AG04449 (cell line): ENCODE data around the gene ACYP2.

Source experiments
- CTCF ChIA-PET: fragments of 350-600 bp; formaldehyde crosslinking; extraction: SDS; loops from one replicate; lab custom pipeline; 2021; ENCODE audit warnings: antibody characterized with exemption; lab: Yijun Ruan, JAX
- POLR2A ChIA-PET: fragments of 400-600, 350-600 bp; formaldehyde crosslinking; extraction: SDS; loops from one replicate; lab custom pipeline; 2020; ENCODE audit warnings: antibody characterized with exemption, inconsistent platforms; lab: Yijun Ruan, JAX
- DNase-seq: peaks from one replicate; pipeline ENCODE4 v3.0.0-alpha.2; 2010; ENCODE audit warnings: low read depth, low spot score
- H3K4me3 ChIP-seq: 2 replicates; pipeline ENCODE4 v1.5.1; 2011; ENCODE audit warnings: low read depth, mild to moderate bottlenecking, control low read depth, low read length
- CTCF ChIP-seq: IDR thresholded peaks from one replicate; pipeline ENCODE4 v1.5.1; 2011; ENCODE audit warnings: mild to moderate bottlenecking, moderate library complexity, low read length, control low read depth, inconsistent platforms; ENCODE audit not compliant: insufficient read depth; ENCODE audit errors: missing control alignments

ACYP2 gene

GRCh38 chr2:54233832-54234649, 118.6 kb downstream of the ACYP2 start:
- POLR2A ChIA-PET: no interaction called here

GRCh38 chr2:54237428-54237827, 122.0 kb downstream of the ACYP2 start:
- TF ChIP-seq CTCF: no peak
- POLR2A ChIA-PET: no interaction called here
- H3K4me3 ChIP-seq: no peak overlapping the region
- CTCF ChIA-PET: no interaction called here
- no peak for DNase-seq

More at GRCh38 chr2:54233832-54234649, 118.6 kb downstream of the ACYP2 start:
- TF ChIP-seq CTCF: no peak
- DNase-seq: no peak
- no peak overlapping the region for H3K4me3 ChIP-seq
- CTCF ChIA-PET: no interaction called here

- ChIA-PET POLR2A (interaction anchor here (0.6 to 1.2 kb wide), 4 partner anchors 24 to 211 kb away, joined by 3 to 4 read pairs (median 3); a partner anchor contains a TSS), CTCF (interaction anchor here (0.6 to 1.3 kb wide), 3 partner anchors 10 to 46 kb away, joined by 3 to 4 read pairs (median 3); no protein-coding TSS in a partner anchor)
- H3K4me3 ChIP-seq: no peak overlapping the region
- peak; percentile 69 for DNase-seq
- TF ChIP-seq CTCF: no peak
Observed at GRCh38 chr2:54239427-54239826, 124.0 kb downstream of the ACYP2 start.

- POLR2A ChIA-PET: no interaction called here
- TF ChIP-seq CTCF: no peak
- no peak for DNase-seq
- CTCF ChIA-PET: no interaction called here
- no peak overlapping the region for H3K4me3 ChIP-seq
Observed at GRCh38 chr2:54240515-54241469, 125.4 kb downstream of the ACYP2 start.

- POLR2A ChIA-PET: no interaction called here
- no peak for TF ChIP-seq CTCF
- CTCF ChIA-PET: no interaction called here
- DNase-seq: no peak
- no peak overlapping the region for H3K4me3 ChIP-seq
Observed at GRCh38 chr2:54247115-54247514, 131.7 kb downstream of the ACYP2 start.

- no peak for TF ChIP-seq CTCF
- POLR2A ChIA-PET: no interaction called here
Observed at GRCh38 chr2:54249629-54250028, 134.2 kb downstream of the ACYP2 start.

More at GRCh38 chr2:54249629-54250028, 134.2 kb downstream of the ACYP2 start:
- no peak overlapping the region for H3K4me3 ChIP-seq
- DNase-seq: no peak
- CTCF ChIA-PET: no interaction called here
